AG10803 (cell line): ENCODE measurements around the gene APBA2.

Experiments used
- DNase-seq: peaks from one replicate; pipeline ENCODE4 v3.0.0; 2010; ENCODE audit warnings: low read depth
- H3K4me3 ChIP-seq: 2 replicates; pipeline ENCODE4 v1.5.1; 2011; ENCODE audit warnings: mild to moderate bottlenecking, low read length, control low read depth
- CTCF ChIP-seq: conservative IDR thresholded peaks from 2 replicates; pipeline ENCODE4 v1.5.1; 2011; ENCODE audit warnings: mild to moderate bottlenecking, low read length, control low read depth, inconsistent platforms

APBA2 gene

GRCh38 chr15:29124581-29125381, 239.0 kb downstream of the APBA2 start:
- H3K4me3 ChIP-seq: no peak overlapping the region
- DNase-seq: no peak

DNA sequence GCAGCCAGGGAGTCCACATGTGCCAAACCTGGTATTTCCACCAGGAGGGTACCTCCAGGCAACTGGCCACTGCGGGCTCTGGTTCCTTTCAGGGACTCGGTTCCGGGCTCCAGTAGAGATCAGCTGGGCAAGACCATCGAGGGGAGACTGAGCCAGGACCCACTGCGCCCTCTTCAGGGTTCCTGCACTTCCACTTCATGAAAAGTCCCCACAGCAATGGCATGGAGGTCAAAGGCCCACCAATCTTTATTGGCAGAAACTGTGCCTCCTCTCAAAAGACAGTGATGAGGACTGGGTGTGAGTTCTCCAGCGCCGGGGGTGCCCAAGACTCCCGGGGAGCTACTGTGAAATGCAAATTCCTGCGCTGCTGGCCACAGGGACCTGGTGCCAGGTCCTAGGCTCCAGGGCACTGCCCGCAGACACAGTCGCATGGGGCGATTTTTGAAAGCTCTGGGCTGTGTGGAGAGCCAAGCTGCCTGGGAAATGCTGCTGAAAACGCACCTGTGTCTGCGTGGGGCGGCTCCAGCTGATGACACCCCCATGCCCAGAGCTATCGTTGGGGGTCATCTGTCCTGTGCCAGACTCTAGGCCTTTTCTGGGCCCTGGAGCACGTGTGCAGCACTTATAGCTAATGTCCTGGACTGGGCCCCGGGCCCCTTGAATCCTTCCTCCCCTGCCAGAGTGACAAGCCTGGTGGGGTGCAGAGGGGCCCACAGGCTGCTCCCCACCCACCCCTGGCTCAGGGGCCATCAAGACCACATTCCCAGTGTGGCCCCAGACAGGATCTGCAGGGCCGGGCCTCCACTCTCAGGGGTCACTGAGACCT, 239.8 kb downstream of the APBA2 start:
- no peak for DNase-seq
- no peak for TF ChIP-seq CTCF
- H3K4me3 ChIP-seq: no peak overlapping the region

More at GRCh38 chr15:29124581-29125381, 239.0 kb downstream of the APBA2 start:
- TF ChIP-seq CTCF: peak; percentile 13; the same call in 1 of the 2 replicates

DNA sequence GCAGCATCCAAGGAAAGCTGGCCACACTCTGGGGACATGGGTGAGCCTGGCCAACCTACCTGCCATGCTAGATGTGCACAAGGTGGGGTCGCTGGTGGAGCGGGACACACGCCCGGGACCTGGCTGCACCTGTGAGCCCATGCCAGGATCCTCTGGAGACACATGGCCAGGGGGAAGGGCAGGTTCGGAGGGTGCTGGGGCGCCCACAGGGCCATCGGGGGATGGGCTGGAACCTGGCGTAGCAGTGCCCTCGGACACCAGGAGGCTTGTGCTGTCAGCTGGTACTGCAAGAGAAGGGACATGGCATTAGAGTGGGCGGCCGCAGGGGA, 240.4 kb downstream of the APBA2 start:
- TF ChIP-seq CTCF: no peak
- H3K4me3 ChIP-seq: no peak overlapping the region
- no peak for DNase-seq

- no peak for TF ChIP-seq CTCF
- DNase-seq: no peak
Measured at GRCh38 chr15:29126821-29127461, 241.2 kb downstream of the APBA2 start.

GRCh38 chr15:29127506-29128430, 242.0 kb downstream of the APBA2 start:
- no peak for TF ChIP-seq CTCF
- no peak for DNase-seq
- no peak overlapping the region for H3K4me3 ChIP-seq

More at GRCh38 chr15:29126821-29127461, 241.2 kb downstream of the APBA2 start:
- no peak overlapping the region for H3K4me3 ChIP-seq

DNA sequence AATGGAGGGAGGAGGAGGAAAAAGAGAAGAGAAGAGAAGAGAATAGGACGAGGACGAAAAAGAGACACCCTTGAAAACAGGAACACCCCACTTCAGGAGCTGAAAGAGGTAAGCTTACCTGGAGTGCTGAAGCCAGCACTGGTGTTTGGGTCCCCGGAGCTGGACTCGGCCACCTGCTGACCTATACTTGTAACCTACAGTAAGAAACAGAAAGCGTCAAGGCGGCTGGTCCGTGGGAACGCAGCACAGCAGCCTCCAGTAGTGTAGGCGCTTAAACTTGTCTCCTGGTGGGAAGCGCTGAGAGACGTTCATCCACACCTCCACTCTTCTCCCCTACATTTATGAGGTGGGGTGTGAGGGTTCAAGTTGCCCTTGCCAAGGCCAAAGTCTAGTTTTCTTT, 242.9 kb downstream of the APBA2 start:
- H3K4me3 ChIP-seq: no peak overlapping the region
- DNase-seq: no peak
- TF ChIP-seq CTCF: no peak
